Peyer's patch (tissue), 4 donors: ENCODE measurements around the gene UBR2.

Experiments
- POLR2A ChIP-seq, 2 donors: fragments of 450-650 bp; IDR thresholded peaks; one replicate each; pipeline ENCODE4 v1.5.1; 2017; ENCODE audit warnings: antibody characterized with exemption in 2 of 2, mild to moderate bottlenecking in 2 of 2, moderate library complexity in 2 of 2
- TF ChIP-seq, protein P1 (sequence below), 6 experiments: fragments of 450-650 bp in 4 of 6; fragments of 200-600 bp in 2 of 6; sonication (generic) in 1 of 6; IDR thresholded peaks; one replicate each; pipeline ENCODE4 v1.5.1; 2017 to 2019; ENCODE audit warnings: antibody characterized with exemption in 6 of 6, mild to moderate bottlenecking in 3 of 6, moderate library complexity in 1 of 6

DNA sequence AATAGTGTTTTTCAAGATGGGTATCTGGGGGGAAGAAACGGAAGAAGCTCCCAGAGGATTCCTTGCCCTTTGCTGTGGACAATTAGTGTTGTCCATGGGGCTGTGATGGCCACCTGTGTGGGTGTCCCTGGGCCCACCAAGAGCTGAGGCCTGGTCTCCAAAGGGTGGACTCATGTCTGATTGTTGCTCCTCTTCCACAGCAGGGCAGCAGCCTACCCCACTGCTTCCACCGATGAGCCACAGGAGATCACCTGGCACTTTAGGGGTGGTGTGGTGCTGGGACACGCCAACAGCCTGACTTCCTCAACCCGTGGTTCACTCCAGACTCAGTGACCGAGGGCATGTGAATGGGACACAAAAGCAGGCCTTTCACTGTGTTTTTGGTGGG, 133.4 kb downstream of the UBR2 start:
- TF ChIP-seq, protein P1, sequence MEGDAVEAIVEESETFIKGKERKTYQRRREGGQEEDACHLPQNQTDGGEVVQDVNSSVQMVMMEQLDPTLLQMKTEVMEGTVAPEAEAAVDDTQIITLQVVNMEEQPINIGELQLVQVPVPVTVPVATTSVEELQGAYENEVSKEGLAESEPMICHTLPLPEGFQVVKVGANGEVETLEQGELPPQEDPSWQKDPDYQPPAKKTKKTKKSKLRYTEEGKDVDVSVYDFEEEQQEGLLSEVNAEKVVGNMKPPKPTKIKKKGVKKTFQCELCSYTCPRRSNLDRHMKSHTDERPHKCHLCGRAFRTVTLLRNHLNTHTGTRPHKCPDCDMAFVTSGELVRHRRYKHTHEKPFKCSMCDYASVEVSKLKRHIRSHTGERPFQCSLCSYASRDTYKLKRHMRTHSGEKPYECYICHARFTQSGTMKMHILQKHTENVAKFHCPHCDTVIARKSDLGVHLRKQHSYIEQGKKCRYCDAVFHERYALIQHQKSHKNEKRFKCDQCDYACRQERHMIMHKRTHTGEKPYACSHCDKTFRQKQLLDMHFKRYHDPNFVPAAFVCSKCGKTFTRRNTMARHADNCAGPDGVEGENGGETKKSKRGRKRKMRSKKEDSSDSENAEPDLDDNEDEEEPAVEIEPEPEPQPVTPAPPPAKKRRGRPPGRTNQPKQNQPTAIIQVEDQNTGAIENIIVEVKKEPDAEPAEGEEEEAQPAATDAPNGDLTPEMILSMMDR (IDR thresholded peaks at IDR 0.05) = no peak
- TF ChIP-seq POLR2A (IDR thresholded peaks at IDR 0.05) = no peak
